ENCODE results near the gene VCP. TPM values are rescaled to one million over a fixed set of nuclear protein-coding genes. Genes with fewer than 3 reads are reported as not detected.

Gene VCP
- polyA plus RNA-seq, 12 donors, result 132 to 190 (median 174) TPM; not detected in 1

DNA sequence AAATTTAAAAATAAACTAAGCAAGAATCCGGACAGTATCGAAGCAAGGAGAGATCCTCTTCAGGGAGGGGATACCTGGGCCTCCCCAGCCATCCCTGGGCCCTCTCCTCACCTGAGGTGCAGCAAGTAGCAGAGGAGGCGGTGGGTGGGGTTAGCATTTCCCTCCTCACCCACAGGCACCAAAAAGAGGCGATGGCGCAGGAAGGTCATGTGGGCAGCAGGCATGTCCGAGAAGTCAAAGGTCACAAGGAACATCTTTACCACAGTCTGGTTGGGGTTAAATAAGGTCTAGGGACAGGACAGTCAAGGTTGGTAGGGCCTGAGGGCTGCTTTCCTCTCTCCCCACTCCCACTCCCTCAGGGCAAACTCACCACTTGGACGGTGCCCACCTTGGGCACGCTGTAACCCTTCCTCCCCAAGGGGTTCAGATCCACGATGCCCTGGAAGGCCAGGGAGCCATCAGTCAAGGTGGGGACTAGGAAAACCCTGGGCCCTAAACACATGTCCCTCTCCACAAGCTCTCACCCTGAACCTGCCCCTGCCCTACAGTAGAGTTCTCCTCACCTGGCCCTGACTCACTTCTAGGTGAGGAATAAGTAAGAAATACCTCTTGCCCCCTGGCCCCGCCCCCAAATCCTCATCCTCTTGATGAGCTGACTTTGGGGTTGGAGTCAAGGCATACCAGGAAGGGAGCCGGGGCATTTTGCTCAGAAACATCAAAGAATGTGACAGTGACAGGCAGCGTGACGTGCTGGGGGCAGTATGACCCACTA lies 33.3 kb upstream of the VCP start:
- DNase-seq, result no peak

DNA sequence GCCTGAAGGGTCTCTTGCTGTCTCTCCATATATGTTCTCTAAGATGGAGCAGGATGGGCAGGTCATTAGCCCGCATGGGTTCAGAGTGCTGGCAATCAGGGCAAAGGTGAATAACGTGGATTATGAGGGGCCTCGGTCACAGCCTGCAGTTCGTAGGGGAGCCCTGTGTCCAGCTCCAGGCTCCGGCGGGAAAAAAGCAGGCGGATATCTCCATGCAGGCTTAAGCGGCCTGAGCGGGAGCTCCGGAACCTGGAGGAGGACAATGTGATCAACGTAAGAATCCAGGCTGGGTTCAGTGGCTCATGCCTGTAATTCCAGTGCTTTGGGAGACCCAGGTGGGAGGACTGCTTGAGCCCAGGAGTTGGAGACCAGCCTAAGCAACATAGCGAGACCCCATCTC lies 32.7 kb upstream of the VCP start:
- DNase-seq, result no peak

DNA sequence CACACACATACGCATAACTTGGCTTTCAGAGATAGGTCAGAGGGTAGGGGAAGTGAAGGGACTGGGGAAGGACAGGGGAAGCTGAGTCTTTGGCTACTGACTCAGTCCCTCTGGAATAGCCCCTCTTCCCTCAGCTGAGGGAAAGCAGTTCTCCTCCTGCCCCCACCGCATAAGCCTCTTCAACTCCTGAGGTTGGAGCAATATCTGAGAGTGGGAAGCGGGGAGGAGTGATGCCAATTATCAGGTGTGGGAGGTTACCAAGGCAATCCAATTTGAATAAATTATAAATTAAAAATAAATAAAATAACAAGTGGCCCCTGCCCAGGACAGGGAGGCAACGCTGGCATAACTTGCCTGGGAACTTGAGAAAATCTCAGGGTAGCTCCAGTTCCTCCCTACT lies 32.2 kb upstream of the VCP start:
- no peak for DNase-seq

DNA sequence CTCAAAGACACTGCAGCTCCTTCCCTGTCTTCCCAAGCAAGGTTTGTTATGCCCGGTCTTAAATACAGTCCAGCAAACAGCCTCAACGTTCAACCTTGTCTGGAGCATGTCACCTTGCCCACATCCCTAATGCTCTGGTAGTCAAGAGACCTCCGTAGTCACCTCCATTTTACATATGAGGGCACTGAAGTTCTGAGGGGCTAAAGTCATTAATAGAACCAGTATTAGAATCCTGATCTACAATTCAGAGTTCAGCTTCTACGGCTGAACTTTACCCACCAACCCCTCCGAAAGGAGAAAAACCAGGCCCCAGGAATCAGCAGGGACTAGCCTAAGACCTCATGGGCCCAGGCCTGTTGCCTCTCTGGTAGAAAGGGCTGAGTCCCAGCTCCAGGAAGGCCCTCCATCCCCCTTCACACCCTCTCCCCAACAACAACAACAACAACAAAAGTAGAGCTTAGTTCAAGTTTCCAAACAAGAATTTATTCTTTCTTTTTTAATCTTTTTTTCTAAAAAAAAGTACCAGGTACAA lies 31.3 kb upstream of the VCP start:
- DNase-seq, result no peak

DNA sequence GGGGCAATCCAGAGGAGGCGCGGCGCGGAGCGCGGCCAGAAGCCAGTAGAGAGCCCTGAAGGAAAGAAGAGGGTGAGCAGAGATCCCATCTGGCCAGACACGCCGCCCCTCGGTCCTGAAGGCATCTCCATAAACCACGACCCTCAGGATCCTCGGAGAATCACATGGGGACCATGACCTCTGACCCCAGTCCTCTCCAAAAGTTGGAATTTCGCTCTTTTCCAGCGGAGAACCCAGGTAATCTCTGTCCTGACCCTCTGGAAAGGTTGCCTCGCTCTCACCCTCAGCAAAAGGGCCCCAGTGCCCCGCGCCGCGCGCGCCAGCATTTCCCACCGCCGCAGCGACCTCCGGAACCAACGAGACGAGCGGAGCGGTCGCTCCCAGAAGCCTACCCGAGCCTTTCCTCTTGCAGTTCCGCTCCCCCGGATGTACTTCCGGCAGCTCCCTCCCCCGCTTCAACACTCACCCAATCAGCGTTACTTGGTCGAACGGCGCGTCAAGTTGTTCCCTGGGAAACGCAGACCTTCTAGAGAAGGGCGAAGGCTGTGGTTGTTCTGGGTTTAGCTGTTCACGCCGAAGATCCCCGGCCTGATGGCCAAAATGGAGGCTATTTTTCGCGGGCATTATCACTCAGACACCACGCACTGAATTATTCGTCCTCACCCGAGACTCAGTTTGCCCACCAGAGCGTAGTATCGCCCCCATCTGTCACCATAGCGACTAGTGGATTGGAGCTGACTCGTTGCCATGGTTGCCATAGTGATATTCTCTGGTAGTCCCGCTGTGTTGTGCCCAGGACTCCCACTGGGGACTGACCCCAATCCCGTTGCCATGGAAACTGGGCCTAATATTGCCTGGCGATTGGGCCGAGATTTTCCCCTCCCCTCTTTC lies 30.6 kb upstream of the VCP start, which contains the start of gene STOML2:
STOML2 (minus strand) TSS at position 363 of the 891 bp plus-strand sequence; CDS start at position 326, 37 bp downstream.
- peak; percentile 95 for DNase-seq

DNA sequence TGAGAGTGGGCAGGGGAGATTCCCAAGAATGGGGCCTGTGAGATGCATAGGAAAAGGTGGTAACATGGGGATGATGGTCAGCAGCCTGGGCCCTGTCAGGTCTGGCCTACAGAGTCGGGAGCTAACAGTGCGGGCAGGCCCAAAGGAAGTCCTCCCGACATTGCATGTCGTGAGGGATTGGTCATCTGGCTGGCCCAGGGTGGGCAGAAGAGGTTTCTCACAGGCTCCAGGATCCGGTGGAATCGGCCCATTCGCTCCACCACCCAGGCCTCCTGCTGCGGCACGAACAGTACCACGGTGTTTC lies 30.0 kb upstream of the VCP start:
- peak; percentile 31 for DNase-seq

DNA sequence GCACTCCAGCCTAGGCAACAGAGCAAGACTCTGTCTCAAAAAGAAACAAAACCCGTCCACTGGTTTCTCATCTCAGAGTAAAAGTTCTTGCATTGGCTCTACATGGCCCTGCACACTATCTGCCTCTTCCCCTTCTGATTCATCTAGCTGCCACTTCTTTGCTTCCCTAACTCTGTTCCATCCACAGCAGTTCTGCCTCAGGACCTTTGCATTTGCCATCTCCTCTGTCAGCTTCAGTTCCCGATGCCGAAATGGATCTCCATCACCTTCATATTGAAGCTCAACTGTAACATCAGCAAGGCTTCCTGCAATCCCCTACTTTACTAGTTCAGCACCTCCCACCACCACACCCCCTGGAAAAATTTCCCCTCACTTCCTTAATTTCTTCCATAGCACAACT lies 25.1 kb upstream of the VCP start:
- no peak for DNase-seq

DNA sequence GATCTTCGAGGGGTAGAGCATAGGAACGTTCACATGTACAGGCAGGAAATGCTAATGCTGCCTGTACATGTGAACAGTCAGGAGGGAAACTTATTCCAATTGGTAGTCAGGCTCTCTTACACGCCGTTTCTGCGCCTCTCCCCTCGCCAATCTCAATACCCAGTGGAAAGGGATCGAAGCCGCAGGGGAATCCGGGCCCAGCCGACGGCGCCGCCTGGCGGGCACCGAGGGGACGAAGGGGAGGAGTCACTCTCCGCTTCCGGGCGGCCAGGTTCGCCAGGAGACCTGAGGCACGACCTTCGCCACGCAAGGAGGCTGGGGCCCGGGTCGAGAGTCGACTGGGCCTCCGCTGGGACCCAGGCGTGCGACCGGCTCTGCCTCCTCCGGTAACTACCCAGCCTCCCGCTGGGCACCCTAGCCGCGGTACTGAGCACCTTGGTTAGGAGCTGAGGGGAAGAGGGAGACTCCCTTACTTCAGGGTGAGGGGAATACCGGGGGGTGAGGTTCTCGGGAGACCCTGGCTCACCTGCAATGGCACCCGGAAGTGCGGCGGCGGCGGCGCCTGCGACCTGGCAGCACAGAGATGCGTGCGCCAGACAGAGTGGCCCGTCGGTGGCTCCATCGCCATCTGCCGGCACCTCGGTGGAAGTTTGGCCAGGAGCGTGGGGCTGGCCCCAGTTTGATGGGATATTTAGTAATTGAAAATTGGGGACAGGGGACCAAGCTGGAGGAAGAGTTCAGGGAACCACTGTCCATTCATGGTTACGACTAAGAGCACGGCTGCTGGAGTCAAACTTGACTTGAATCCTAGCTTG lies 23.8 kb upstream of the VCP start, which contains the start of gene PIGO:
PIGO (minus strand) TSS at position 557 of the 815 bp plus-strand sequence. CDS start 1,026 bp downstream, outside the sequence.
- peak; percentile 85 for DNase-seq

DNA sequence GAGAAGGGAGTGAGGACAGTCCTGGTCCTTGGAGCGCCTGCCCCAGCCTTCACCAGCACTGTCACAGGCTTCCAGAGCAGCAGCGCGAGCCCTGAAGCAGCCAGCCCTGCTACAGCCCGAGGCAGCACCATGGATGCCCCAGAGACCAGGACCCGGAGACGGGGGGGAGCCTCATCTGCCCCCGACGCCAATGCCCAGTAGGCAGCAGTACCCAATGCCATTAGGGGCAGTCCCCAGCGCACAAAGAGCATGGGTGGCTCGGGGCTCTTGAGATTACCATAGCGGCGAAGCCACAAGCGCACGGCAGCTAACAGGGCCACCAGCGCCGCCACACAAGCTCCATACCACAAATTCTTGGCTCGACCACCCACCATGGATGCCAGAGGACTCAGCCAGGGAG lies 19.1 kb upstream of the VCP start:
- DNase-seq, result no peak

DNA sequence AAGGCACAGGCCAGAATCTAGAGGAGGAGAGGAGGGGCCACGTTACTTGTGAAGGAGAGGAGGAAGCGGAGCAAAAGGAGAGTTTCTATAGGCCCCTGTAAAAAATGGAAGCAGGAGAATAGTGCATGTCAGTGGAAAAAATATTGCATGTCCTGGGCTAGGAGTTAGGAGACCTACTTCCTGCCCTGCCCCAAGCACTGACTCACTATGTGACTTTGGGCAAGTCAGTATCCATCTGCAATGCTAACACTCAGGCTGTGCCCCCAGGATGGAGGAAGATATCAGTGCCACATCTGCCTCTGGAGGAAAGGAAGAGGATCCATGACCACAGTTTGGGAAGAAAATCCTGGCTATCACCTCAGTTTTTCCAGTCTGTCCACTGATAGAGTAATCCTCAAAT lies 17.0 kb upstream of the VCP start:
- no peak for DNase-seq

DNA sequence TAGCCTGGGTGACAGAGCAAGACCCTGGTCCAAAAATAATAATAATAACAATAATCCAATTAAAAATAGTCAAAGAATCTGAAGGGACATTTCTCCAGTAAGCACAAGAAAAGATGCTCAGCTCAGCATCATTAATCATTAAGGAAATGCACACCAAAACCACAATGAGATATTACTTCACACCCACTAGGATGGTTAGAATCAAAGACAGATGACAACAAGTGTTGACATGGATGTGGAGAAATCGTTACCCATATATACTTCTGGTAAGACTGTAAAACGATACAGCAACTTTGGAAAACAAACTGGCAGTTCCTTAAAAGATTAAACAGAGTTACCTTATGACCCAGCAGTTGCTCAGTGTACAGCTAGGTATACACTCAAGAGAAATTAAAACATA lies 12.7 kb upstream of the VCP start:
- DNase-seq, result no peak

DNA sequence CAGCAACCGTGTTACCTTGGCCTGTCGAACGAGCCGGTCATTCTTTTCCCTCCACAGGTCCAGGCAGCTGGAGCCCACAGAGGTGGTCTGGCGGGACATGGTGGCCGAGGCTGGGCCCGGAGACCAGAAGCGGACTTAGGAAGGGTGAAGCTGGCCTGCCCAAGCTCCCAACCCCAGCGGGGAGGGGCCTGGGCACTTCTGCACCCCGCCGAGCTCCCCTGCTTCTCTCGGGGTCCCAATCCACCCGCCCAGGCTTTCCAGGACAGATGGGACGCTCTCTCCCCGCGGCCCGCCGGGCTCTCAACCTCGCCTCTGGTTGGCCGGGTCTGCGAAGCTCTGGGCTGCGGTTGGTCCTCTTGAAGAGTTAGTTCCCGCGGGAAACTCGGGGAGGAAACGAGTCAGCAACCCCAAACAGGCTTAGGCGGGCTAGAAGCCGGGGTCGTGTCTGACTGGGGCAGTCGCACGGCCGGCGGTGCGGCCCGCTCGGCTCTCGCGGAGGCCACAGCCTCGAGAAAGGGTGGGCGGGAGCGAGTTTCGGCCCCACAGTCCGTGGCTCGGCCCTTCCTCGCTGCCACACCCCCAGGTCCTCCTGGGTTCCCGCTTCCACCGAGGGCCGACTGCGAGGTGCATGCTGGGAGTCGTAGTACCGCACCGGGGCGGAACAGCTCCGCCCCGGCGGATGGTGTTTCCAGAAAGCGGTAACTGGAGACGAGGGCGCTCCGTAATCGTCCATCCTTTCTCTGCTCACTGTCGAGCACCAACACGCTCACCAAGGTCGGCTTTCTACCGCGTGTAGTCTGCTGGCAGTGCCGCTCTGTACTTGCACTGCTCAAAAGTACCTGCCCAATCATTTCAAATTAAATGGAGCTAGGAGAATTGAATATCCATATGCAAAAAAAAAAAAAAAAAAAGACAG lies 7.3 kb upstream of the VCP start, which contains the start of gene FANCG:
FANCG (minus strand) TSS at position 517 of the 916 bp plus-strand sequence; CDS start at position 99, 418 bp downstream.
- peak; percentile 94 for DNase-seq

DNA sequence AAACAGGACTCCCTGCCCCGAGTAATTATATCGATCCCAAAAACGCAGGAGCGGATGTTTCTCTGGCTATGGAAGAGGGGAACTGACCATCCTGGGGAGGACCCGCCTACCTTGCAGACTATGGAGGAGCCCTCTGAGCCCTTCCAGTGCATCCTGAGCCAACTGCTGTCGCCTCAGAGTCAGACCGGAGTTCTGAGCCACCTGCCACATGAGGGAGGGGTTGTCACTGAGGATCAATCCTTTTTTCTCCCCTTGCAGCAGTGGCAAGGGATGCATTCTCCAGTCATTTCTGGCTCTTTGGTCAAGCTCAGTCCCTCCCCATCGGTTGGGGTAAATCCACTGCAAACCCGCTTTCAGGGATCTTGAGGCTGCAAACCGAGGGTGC lies 6.6 kb upstream of the VCP start:
- no peak for DNase-seq

DNA sequence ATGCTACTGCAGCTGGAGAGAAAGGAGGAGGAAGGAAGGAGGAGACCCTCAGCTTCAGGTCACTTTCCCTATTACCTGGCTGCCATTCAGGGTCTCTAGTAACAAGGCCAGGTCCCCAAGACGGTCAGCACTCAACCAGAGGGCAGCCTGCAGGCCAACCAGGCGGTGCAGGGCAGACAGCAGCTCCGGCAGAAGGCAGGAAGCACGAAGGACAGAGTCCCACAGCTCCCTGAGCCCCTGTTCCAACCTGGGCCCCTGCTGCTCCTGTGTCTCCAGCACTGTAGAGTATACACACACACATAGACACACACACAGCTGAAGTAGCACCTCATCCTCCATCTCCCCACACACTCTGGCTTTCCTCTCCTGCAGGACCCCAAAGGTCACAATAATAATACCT lies 5.6 kb upstream of the VCP start:
- no peak for DNase-seq

DNA sequence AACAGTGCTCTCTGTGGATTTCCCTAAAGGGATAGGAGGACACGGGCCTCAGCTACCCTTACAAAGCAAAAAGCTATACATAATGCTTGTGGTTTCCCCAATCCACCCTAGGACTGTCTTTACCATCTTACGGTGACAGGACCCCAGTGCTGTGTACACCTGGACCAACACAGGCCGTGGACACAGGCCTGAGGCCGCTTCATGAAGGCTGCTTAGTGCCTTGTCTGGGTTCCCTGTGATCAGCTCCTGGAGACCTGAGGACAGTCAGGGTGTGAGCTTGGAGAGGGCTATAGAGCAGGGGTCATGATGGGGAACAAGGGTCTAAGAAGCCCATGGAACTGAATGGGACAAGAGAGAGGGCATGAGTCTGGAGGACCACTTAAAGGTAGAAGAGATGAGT lies 4.4 kb upstream of the VCP start:
- DNase-seq, result no peak

DNA sequence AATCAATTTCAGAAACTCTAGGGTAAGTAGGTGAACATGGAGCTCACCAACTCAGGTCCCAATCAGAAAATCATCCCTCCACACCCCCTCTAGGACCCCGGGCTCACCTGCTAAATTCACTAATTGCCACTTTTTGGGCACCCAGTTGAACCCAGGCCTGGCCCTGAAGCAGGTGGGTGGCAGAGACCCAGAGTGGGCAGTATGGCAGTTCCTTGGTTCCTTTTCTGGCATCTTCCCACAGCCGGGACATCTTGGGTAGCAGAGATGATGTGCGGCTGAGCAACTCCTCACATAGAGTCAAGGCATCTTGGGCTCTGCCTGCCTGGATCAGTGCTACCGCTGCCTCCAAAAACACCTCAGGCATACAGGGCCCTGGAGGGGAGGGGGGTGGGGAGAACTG lies 2.9 kb upstream of the VCP start:
- no peak for DNase-seq

DNA sequence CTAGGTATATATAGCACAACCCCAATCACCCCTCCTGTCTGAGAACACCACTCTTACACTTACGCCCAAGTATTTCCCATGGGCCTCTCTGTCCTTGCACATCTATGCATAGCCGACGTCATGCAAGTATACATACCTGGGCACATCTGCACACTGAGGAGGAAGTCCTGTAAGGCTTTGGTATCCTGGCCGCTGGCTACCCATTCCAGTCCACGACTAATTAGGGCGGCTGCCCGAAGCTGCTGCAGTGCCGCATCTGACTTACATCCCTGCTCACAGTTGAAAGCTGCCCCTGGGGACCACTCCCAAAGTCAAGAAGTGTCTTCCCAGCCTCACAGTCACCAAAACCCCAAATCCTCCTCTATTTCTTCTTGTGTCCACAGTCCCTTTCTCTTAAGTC lies 2.4 kb upstream of the VCP start:
- DNase-seq, result no peak

DNA sequence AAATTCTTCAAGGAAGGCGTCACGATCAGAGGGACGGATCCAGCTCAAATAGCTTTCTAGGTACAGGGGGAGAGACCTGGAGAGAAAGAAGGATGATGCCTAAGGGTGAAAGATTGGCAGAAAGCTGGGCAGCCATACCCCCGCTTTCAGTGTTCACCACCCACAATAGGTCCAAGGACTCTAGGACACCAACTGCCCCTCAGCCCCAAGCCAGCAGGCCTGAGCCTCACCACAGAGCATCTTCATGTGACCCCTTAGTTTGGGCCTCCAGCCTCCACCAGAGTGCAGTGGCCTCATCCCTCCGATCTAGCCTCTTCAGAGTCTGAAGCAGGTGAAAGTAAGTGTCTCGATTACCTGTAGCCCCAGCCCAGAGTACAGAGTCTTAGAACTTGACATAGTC lies 1.7 kb upstream of the VCP start:
- no peak for DNase-seq

DNA sequence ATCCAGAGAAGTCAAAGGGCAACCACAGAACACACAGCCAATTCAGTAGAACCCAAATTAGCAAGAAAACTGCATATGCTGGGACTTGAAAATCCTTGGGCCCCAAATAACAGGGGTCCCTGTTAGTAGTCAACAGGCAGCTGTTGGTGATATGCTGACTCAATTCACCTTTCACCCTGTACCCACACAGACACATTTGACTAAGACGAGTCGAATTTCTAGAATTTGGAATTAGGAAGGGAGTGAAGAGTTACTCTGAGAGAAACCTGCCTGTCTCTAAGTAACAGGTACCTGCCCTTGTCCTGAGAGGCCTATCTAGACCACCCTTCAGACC lies 821 bp upstream of the VCP start:
- no peak for DNase-seq

DNA sequence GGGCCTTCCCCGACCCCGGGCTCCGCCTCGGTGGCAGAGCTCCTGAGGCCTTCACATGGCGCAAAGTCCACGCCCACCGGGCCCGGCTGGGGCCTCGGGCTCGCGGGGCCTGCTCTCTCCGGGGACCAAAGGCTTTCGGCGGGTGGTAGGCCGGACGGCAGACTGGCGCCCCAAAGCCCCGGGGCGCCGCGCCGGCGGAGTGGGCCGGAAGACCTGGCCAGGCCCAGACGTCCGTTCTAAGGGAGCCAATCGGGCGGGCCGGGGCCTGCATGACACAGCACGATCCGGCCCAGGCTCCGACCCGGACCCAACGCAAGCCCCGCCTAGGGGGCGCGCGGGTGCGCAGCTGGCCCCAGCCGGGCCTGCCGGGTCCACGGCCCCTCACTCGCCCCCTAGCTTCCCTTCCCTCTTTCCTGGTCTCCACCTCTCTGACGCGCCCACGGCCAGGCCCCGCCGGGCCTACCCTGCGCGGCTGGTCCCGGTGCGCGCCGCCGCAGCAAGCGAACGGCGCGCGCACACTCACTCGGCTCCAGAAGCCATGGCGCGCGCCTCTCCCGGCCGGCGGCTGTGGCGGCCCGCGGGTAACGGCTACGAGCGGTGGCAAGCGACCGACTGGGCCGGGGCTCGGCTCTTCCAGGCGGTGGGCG lies 488 bp downstream of the VCP start:
- DNase-seq, result peak; percentile 82
